Fibroblast of skin of left quadriceps (primary cell): ENCODE results near the gene SOHLH1.

Experiments
- DNase-seq, 2 experiments: peaks; one replicate each; pipeline ENCODE4 v3.0.0-alpha.2; 2013; ENCODE audit warnings: low read depth in 2 of 2

The SOHLH1 gene

DNA sequence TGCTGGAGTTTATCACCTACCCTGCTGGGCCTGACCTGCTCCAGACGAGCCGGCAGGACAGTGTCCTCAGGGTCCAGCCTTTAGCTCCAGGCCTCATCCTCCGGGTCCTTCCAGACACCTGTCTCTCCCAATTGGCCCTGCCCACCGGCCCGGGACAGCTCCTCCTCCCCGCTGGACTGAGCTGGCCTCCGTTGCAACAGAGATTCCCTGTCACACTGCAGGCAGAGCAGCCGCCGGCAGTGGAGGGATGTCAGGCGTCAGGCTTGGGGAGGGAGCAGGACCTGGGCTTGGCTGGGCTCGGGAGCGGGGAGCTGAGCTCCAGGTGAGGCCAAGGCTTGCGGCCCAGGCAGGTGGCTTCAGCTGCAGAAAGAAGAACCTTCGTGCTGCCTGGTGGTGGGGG lies 4.4 kb upstream of the SOHLH1 start:
- DNase-seq = no peak

- peak in 1 of 2 experiments; percentile 5 for DNase-seq
Measured at GRCh38 chr9:135701959-135702721, 2.9 kb upstream of the SOHLH1 start, which contains the start of gene KCNT1. KCNT1 (plus strand) TSS chr9:135702185; CDS start chr9:135702259, 74 bp downstream.

GRCh38 chr9:135701067-135701958 lies 2.0 kb upstream of the SOHLH1 start:
- DNase-seq = no peak

DNA sequence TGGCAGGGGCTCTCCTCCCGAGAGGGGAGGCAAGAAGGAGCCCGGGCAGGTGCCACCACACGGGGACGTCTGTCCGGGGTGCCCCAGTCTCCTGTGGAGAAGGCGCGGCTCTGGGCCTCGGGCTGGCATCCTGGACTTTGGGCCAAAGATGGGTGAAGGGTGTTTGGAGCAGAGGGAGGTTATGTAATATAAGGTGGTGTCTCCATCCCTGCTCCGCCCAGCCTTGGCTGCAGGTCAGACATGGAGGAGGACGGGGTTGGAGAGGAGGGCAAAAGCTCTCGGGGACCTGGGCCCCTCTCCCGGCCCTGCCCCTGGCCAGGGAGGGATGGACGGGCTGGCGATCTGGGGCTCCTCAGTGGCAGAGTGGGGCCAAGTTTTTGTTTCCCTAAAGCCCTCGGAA lies 1.2 kb upstream of the SOHLH1 start:
- DNase-seq = no peak

GRCh38 chr9:135698767-135699166 lies 514 bp downstream of the SOHLH1 start:
- DNase-seq = no peak

GRCh38 chr9:135698236-135698635 lies 1.0 kb downstream of the SOHLH1 start:
- no peak for DNase-seq

- DNase-seq = no peak
Measured at GRCh38 chr9:135697226-135697625, 2.1 kb downstream of the SOHLH1 start.

DNA sequence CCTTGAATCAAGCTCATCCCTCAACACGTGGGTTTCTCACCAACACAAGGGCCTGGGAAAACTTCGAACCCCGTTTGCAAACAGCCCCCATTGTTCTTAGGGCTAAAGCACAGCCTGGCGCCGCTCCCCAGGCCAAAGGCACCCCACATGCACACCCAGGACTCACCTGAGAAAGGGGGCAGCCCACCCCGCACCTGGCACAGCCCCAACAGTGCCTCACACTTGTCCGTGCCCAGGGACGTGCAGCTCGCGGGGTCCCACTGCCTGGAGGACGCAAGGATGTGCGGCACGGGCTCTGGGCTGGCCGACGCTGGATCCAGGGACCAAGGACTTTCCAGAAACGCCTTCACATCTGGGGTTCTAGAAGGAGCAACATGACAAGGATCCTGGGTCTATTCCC lies 2.8 kb downstream of the SOHLH1 start:
- no peak for DNase-seq

- DNase-seq = no peak
Measured at GRCh38 chr9:135695642-135696041, 3.6 kb downstream of the SOHLH1 start.

- DNase-seq = no peak
Measured at GRCh38 chr9:135695036-135695435, 4.2 kb downstream of the SOHLH1 start.

- no peak for DNase-seq
Measured at GRCh38 chr9:135694414-135694813, 4.9 kb downstream of the SOHLH1 start.

DNA sequence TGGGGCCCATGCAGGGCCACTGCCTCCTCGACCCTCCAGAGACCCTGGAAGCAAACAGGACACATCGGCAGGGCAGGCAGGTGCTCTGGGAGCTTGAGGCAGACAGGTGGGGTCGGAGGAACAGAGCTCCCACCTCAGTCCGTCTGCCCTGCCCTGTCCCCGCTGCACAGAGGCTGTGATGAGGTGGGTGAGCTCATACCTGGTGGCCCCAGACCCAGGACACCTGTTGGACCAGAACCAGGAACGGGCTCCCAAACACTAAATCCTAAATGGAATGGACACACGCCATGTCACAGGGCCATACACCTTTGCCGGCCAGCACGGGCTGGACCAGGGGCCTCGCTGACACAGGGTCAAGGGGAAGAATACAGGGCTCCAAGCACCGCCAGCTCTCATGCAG lies 5.5 kb downstream of the SOHLH1 start:
- DNase-seq = no peak

DNA sequence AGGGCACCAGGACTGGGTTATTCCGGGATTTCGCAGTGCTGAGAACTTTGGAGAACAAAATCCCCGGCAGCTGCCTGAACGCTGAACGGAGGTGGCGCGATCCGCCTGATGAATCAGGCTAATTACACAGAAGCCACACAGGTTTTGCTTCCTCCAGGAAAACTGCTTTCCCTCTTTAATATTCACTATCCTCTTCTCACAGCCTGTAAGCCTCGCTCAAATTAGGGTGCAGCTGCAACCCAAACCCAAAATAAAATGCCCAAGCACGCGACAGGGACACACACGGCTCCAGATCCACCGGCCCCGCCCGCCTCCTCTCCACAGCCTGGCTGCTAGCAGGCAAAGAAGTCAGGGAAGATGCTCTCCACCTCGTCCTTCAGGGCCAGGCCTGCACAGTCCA lies 6.0 kb downstream of the SOHLH1 start:
- DNase-seq = no peak

GRCh38 chr9:135692410-135692809 lies 6.9 kb downstream of the SOHLH1 start:
- DNase-seq = no peak

DNA sequence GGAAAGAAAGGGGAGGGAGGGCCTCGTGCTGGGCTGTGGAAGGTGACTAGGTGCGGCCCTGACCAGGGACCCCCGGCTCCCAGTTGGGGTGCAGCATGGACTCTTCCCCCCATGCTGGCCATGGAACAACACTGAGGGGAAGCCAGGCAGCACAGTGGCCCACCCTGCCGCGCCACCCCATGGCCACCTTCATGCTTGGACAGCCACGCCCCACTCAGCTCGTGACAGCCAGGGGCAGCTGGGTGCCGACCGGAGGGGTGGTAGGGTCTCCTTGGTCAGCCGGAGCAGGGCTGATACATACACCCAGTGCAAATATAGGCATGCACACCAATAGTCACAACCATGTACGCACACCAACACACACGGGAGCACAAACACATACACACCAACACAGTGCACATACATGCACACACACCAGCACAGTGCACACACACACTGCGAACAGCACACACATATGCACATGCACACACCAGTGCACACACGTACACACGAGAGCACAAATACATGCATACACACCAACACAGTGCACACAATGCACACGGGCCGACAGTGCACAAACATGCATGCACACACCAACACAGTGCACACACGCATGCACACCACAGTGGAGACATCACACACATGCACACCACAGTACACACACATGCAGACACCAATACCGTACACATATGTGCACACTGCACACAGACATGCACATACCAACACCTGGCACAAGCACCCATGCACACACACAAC lies 8.3 kb downstream of the SOHLH1 start:
- DNase-seq = no peak

DNA sequence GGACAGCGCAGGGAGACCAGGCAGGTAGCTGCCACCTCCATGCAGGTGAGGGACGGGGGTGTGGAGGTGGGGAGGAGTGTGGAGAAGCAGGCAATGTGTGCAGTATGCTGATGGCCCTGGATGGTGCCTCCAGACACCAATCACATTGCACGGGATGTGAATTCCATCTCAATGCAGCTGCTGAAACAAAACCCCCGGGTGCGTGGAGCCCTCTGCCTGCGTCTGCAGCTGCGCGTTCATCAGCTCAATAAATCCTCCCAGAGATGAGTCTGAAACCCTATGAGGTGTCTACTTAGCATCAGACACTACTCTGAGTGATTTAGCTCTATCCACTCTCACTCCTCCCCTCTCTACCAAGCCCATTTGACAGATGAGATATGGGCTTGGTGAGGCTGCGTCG lies 10.3 kb downstream of the SOHLH1 start:
- no peak for DNase-seq

DNA sequence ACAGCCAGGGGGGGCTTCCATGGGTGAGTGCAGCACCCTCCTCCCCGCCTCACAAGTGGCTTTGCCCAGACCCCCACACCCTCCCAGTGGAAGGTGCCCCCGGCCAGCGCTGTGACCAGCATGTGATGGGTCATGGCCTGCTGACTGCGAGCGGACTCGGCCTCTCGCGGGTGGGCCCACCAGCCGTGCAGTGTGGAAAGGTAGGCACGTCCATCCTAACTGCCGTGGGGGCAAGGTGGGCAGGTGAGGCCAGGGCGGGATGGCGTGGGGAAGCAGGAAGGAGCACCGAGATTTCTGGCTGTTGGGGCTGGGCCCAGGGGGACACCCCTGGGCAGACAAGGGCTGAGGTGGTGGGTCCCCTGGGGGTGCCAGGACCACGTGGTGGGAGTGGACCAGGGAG lies 12.1 kb downstream of the SOHLH1 start:
- no peak for DNase-seq

GRCh38 chr9:135684691-135685090 lies 14.6 kb downstream of the SOHLH1 start:
- no peak for DNase-seq

- no peak for DNase-seq
Measured at GRCh38 chr9:135683401-135684034, 15.8 kb downstream of the SOHLH1 start.

- no peak for DNase-seq
Measured at GRCh38 chr9:135681161-135681560, 18.1 kb downstream of the SOHLH1 start.

DNA sequence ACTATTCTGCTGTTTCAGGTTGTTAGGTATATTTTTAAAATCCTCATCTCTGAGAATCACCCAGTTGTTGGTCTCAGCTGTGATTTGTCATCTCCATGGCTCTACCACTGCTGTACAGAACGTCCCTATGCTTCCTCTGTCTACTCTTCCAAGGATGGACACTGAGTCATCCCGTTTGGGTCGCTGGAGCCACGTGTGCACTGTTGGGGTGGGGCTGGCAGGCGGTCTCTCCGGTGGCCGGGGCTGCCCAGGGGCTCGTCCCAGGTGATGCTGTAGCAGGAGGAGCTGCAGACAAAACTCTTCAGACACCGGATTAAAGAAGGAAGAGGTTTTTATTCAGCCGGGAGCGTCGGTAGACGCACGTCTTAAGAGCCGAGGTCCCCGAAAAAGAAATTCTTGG lies 19.2 kb downstream of the SOHLH1 start:
- no peak for DNase-seq
